Right lobe of liver (tissue), 6 donors: Measurements from ENCODE around the gene OPCML. TPM values are rescaled to one million over a fixed set of nuclear protein-coding genes. Genes with fewer than 3 reads are reported as not detected.

Experiments
- ATAC-seq, 4 donors: fragments of 200-7000 bp; cut with Tn5 transposase; one replicate each; pipeline ENCODE4 v1.9.1; 2020; ENCODE audit warnings: mild to moderate bottlenecking in 4 of 4, moderate library complexity in 4 of 4
- DNase-seq, 3 donors: peaks; one replicate each; pipeline ENCODE4 v3.0.0-alpha.2; 2020
- H3K27ac ChIP-seq, 3 donors: fragments of 200-600 bp; one replicate each; pipeline ENCODE4 v1.8.0; 2022
- H3K27me3 ChIP-seq, 2 donors: fragments of 200-600 bp; one replicate each; pipeline ENCODE4 v1.8.0; 2022
- H3K36me3 ChIP-seq, 4 donors: fragments of 200-600 bp; sonication (generic) in 1 of 4; one replicate each; pipeline versions ENCODE4 v1.5.1 to v1.8.0; 2017 to 2022; ENCODE audit warnings: control low read depth in 1 of 4
- H3K4me1 ChIP-seq, 4 donors: fragments of 200-600 bp; sonication (generic) in 1 of 4; one replicate each; pipeline versions ENCODE4 v1.5.1 to v1.8.0; 2017 to 2022; ENCODE audit warnings: control low read depth in 1 of 4
- H3K4me3 ChIP-seq, 3 donors: fragments of 200-600 bp; one replicate each; pipeline ENCODE4 v1.8.0; 2022
- H3K9me3 ChIP-seq, 4 donors: fragments of 200-600 bp; sonication (generic) in 1 of 4; one replicate each; pipeline versions ENCODE4 v1.5.1 to v1.8.0; 2017 to 2022; ENCODE audit warnings: control low read depth in 1 of 4
- CTCF ChIP-seq, 4 donors: fragments of 200-600 bp in 3 of 4; fragments of 450-650 bp in 1 of 4; IDR thresholded peaks; one replicate each; pipeline versions ENCODE4 v1.5.1 to v1.8.0; 2016 to 2022; ENCODE audit warnings: antibody characterized with exemption in 4 of 4, mild to moderate bottlenecking in 2 of 4
- POLR2A ChIP-seq: fragments of 450-650 bp; IDR thresholded peaks from one replicate; pipeline ENCODE4 v1.6.1; 2017; ENCODE audit warnings: antibody characterized with exemption, mild to moderate bottlenecking
- WGBS: methylation state at CpG from one replicate; pipeline ENCODE4 v1.1.6; 2018; ENCODE audit warnings: low coverage, low lambda C conversion rate; ENCODE audit not compliant: insufficient coverage; ENCODE audit errors: missing lambda C conversion rate; 5-methylcytosine and 5-hydroxymethylcytosine counted together
- intact Hi-C, 2 donors: fragments of 100-400 bp; cut with DNase I; formaldehyde crosslinking; loops; one replicate each; pipeline versions ENCODE4 v1.11.2 to v1.14.1; 2022
- total RNA-seq, 6 experiments: library from RNA; depleted of rRNA in 2 of 6; stranded (reverse); fragments of >200 nt in 2 of 6; fragmentation: NEBNext Ultra II Directional in 3 of 6; extraction: Animal tissue kit (Norgen Biotek cat#: 25700) in 3 of 6; gene quantifications; one replicate each; pipeline versions ENCODE4 v1.1.0 to v1.2.4, GENCODE V29; 2016 to 2023
- donor health status: DM: no; HTN: yes; CAD: no.
- donor health status: DM: no; HTN: no; CAD: no.
- donor health status: DM: no; HTN: no; CAD: no.
- donor health status: DM: no; HTN: yes; CAD: no.
- donor health status: DM: no; HTN: yes; CAD: no.

OPCML gene
- total RNA-seq, 6 experiments from 2014 or later = 0.11 TPM; not detected in 5

- no peak for ATAC-seq
- TF ChIP-seq POLR2A (no peak), CTCF (IDR thresholded peaks at IDR 0.05) (no peak)
- intact Hi-C loops = loop anchor here in 1 of 2 donors (10.0 kb wide), 1 partner anchor 678 kb away; no protein-coding TSS in a partner anchor
- Histone ChIP-seq H3K4me3 (no peak overlapping the region), H3K36me3 (no peaks in the 10 kb centered on the region), H3K27ac (no peak overlapping the region), H3K4me1 (no peaks in the 10 kb centered on the region), H3K9me3 (no peaks in the 10 kb centered on the region), H3K27me3 (no peaks in the 10 kb centered on the region)
- no peak for DNase-seq
- WGBS = 20% methylated on average over 5 of the region's 7 CpGs
Measured at GRCh38 chr11:133146697-133147306, 385.5 kb downstream of the OPCML start.

- no peaks in the 10 kb centered on the region for H3K9me3 ChIP-seq
- no peak overlapping the region for H3K4me3 ChIP-seq
- no peaks in the 10 kb centered on the region for H3K4me1 ChIP-seq
- H3K27ac ChIP-seq = no peak overlapping the region
- ATAC-seq (no peak), DNase-seq (no peak)
- 49% methylated on average over 3 of the region's 5 CpGs for WGBS
- H3K27me3 ChIP-seq = no peaks in the 10 kb centered on the region
- H3K36me3 ChIP-seq = no peaks in the 10 kb centered on the region
- no peak for TF ChIP-seq POLR2A
- no peak for TF ChIP-seq CTCF (IDR thresholded peaks at IDR 0.05)
- intact Hi-C loops = loop anchor here in 1 of 2 donors (10.0 kb wide), 1 partner anchor 687 kb away; no protein-coding TSS in a partner anchor
Measured at GRCh38 chr11:133137939-133138338, 394.4 kb downstream of the OPCML start.

- Histone ChIP-seq H3K4me3 (no peak overlapping the region), H3K9me3 (no peaks in the 10 kb centered on the region), H3K36me3 (no peaks in the 10 kb centered on the region), H3K27me3 (no peaks in the 10 kb centered on the region), H3K27ac (no peak overlapping the region), H3K4me1 (no peaks in the 10 kb centered on the region)
- ATAC-seq (no peak), DNase-seq (no peak)
- intact Hi-C loops = loop anchor here in 1 of 2 donors (10.0 kb wide), 1 partner anchor 688 kb away; no protein-coding TSS in a partner anchor
- 40% methylated on average over 2 of the region's 2 CpGs for WGBS
- no peak for TF ChIP-seq POLR2A
- no peak for TF ChIP-seq CTCF (IDR thresholded peaks at IDR 0.05)
Measured at GRCh38 chr11:133137270-133137669, 395.0 kb downstream of the OPCML start.

- no peak overlapping the region for H3K4me3 ChIP-seq
- DNase-seq = no peak
- no peak for ATAC-seq
- no peak for TF ChIP-seq CTCF (IDR thresholded peaks at IDR 0.05)
- TF ChIP-seq POLR2A = no peak
- H3K36me3 ChIP-seq = no peaks in the 10 kb centered on the region
- intact Hi-C loops = loop anchor here in 1 of 2 donors (10.0 kb wide), 1 partner anchor 688 kb away; no protein-coding TSS in a partner anchor
- 39% methylated on average over 4 of the region's 4 CpGs for WGBS
- H3K4me1 ChIP-seq = no peaks in the 10 kb centered on the region
- no peaks in the 10 kb centered on the region for H3K27me3 ChIP-seq
- no peak overlapping the region for H3K27ac ChIP-seq
- no peaks in the 10 kb centered on the region for H3K9me3 ChIP-seq
Measured at GRCh38 chr11:133136376-133136775, 395.9 kb downstream of the OPCML start.
